ENCODE results near the gene IQCH. TPM values are rescaled to one million over a fixed set of nuclear protein-coding genes. Genes with fewer than 3 reads are reported as not detected.
A peak's percentile ranks its signal among the peaks of the same experiment; 100 is the strongest.

IQCH gene
- total RNA-seq, 1 donor from 2014 or later = 1.4 TPM

DNA sequence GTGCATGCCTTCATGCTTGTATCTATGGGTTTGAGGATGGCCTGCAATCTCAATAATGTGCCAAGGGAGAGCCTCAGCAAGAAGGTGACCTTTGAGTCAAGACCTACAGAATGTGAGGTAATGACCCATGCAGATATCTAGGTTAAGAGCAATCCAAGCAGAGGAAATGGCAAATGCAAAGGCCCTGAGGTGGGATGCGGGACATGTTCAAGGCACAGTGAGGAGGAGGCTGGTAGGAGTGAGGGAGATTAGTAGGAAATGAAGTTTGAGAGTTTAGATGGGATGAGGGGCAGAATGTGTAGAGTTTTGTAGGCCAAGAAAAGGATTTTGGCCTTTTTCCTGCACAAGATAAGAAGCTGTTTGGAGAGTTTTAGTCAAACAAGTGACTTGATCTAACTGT is 283.2 kb downstream of the IQCH start:
- ATAC-seq = no peak

DNA sequence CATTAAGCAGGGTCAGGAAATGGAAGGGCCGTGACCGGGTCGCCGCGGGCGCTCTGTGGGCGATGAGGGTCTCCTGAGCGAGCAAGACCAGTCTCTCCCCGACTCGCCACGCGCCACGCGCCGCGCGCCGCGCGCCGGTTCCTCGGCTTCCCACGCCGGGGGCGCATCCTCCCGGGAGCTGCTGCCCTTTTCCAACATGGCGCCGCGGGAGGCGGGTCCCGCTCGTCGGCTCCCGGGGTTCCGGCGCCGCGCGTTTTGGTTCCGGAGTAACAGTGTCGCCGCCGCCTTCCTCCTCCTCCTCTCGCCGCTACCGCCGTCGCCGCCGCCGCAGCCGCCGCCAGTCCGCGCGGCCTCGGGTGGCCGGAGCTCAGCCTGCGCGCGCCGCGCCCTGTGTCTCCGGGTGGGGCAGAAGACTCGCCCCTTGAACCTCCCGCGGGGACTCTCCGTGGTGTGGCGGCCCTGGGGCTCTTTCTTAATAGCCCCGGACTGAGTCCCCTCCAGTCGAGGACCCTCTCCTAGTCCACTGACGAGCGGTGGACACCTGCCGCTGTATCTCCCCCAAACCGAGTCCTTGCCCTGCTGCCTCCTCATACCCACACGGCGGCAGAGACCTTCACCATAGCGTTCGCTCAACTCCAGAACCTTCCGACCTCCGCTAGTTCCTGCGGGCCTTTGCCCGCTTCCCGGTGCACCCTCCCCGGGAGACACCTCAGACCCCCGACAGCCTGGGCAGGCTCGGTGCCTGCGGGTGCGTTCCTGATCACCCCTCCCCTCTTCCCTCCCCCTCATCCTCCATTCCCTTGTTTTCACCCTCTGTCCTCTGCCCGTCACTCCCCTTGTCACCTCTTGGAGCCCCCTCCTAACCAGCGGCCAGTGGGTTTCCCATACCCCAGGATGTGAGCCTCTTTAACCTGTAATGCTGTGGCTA is 288.1 kb downstream of the IQCH start, which contains the start of gene MAP2K5:
Gene MAP2K5, plus strand, starts transcription at position 284 of the 928 bp plus-strand sequence. Its CDS starts 633 bp downstream, at position 917.
- peak; percentile 71 for ATAC-seq

DNA sequence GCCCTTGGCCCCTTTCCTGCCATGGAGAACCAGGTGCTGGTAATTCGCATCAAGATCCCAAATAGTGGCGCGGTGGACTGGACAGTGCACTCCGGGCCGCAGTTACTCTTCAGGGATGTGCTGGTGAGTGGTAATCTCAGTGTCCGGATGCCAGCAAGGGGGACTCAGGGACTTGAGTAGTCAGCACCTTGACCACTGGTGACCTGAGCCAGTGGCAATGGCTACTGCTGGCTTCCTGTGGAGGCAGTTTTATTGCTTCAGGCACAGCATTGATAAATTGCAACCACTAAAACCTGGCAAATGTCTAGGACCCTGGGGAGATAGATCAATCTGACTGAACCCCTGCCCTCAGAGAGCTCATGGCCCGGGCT is 288.7 kb downstream of the IQCH start:
- ATAC-seq = no peak

DNA sequence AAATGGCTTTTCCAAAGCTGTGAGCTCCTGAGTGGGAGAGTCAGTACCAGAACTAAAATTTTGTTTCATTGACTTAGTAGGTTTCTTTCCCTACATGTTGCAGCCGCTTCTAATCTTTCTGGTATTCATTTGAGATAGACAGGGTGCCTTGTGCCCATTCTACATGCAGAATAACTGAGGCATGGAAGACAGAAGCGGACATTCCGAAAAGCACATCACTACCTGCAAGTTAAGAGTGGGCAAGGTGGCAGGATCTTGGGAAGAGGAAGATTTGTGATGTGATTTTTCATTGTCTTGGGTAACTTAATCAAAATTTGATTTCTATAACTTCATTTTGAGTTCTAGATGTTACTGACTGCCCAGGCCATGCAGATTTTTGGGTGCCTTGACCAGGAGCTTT is 289.9 kb downstream of the IQCH start:
- ATAC-seq = no peak

DNA sequence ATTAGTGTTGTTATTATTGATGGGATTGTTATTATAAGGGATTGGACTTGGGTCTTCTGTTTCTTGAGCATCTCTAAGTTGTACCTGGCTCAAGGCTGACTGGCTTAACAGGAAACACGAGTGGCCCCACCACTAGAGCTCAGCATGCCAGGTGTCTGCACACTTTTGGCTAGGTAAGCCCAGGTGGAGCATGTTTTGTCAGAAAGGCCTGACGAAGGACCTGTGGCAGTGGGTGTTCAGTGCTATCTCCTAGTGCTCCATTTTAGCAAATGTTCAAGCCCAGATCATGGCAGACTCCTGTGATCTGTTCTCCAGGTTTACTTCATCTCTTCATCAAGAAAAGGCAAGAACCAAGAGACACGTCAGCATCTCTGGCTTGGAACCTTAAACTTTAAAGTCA is 291.3 kb downstream of the IQCH start:
- ATAC-seq = no peak

DNA sequence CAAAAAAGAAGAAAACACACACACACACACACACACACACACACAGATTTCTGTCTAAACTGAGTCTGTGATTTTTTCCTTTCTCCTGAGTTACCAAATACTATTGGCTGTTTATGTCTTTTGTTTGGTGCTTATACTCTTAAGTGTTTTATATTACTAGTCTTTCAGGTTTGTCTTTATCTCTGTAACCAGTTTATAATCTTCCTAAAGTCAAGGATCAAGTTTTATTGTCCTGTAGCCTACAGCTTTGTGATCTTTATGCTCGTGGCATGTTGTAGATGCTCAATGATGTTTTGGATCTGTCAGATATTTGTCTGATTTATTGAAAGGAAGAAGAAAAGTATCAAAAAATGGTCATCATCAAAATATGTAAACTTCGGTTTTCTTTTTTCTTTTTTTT is 292.5 kb downstream of the IQCH start:
- ATAC-seq = no peak

DNA sequence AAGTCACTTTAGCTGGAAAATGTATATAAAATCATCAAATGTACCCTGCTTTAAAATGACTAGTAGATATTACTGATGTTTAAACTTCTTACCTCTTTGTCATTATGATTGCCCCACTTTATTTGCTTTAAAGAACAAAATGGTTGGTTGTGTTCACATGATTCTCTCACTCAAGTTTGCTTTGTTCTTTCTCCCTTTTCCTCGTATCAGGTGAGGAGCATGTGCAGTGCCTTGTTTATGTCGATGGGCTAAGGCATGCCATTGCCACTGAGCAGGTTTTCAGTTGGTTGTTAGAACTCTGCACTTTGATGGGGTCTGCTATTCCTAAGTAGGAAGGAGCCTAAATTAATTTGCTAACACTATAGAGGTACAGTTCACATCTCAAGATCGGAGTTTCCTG is 293.2 kb downstream of the IQCH start:
- ATAC-seq = no peak

DNA sequence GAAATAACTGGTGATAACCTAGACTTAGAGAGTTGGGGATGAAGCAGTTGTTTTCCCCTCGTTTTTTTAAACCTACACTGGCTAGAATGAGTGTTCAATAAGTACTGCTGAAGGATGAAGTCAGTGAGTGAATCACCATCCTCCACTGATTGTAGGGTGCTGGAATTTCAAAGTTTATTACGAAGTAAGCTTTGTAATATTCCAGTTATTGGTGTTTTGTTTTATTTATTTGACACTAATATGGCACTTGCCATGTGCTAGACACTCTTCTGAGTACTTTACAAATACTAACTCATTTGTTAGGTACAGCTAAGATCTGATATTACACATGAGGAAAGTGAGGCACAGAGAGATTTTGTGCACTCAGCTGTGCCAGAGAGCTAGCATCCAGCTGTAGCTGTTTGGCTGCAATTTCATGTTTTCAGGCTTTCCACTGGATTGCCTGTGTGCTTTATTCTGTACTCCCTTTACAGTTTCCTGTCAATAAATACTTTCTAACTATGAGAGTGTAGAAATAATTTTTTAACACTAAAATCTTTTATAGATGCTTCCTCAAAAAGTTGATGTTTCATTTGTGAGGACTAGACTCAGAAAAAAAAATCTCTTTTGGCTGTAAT is 293.8 kb downstream of the IQCH start:
- ATAC-seq = no peak

DNA sequence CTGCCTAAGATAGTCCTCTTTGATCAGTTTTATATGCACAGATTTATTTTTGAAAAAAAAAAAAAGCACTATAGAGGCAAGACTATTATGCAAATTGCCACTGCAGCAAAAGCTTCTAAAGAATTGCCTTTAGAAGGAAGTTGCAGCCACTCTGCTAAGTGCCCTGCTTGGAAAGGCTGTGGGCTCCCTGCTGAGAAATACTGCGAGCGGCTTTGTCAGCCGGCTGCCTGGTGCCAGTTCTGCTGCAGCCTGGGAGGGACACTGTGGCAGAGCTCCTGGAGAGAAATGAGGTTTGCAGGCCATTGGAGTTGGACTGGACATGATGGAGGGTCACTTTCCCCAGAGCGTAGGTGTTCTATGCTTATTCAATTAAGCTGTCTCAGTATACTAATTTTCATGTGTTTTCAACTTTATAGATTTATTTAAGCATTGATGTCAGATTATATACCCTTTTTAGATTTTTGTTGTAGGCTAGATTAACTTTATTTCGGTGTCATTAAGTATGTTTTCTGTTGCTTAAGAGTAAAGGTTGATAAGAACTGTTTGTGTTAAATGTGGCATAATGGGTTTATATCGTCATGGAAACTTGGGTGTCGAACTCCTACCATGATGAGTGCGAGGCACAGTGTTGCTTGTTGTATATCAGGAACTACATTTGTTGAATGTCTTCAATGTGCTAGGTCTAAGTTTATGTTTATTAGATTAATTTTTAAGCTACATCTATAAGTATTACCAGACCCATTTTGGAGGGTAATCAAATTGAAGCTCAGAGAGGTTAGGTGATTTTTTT is 294.5 kb downstream of the IQCH start:
- no peak for ATAC-seq

DNA sequence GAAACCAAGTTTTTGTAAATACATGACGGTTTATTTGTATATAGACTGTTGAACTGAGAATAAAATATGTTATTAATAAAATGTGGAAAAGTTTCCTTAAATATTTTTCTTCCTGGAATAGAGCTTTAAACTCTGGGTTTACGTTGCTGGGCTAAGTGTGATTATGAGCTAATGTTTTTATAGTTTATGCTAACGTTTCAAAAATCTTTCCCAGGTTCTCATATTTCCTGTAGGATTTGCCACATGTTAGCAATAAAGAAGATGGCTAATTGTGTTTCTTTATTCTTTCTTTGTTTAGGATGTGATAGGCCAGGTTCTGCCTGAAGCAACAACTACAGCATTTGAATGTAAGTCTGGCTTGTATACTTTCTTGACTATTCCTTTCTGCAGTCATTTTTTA is 295.1 kb downstream of the IQCH start:
- ATAC-seq = no peak

DNA sequence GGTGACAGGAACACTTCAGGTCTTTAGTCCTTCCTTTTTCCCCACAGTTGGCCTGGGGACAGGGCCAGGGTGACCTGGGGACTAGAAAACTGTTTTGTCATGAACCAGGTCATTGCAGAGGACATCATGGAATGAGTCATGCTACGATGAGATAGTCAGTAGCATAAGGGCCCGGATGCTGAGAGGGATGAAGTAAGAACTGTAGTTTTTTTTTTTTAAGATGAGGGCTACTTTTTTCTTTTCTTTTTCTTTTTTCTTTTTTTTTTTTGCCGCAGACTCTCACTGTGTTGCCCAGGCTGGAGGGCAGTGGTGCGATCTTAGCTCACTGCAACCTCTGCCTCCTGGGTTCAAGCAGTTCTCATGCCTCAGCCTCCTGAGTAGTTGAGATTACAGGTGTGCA is 295.9 kb downstream of the IQCH start:
- ATAC-seq = no peak

DNA sequence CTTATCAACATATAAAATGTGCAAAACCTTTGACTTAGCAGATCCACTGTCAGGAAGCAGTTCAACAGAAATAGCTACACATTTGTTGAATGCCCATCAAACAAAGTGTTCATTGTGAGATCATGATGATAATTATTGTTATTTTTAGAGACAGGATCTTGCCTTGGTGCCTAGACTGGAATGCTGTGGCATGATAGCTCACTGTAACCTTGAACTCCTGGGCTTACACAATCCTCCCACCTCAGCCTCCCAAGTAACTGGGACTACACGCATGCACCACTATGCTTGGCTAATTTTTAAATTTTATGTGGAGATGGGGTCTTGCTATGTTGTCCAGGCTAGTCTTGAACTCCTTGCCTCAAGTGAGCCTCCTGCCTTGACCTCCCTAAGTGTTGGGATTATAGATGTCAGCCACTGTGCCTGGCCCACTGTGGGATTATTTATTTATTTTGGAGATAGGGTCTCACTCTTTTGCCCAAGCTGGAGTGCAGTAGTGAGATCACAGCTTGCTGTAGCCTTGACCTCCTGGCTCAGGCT is 296.7 kb downstream of the IQCH start:
- no peak for ATAC-seq

Other genes starting within 250 kb of the IQCH start
- gene SMAD3, start 189.2 kb upstream of the IQCH start, total RNA-seq = 35.6 TPM
- gene AAGAB, start 125 bp upstream of the IQCH start, total RNA-seq = 34.7 TPM